NCI-H524 treated with DMSO at 0.1 percent for 48 hours (cell line): ENCODE results near the gene PSMB1.
A peak's percentile ranks its signal among the peaks of the same experiment; 100 is the strongest.

Experiments used
- DNase-seq: peaks from one replicate; lab custom pipeline; 2025; lab: John Stamatoyannopoulos, UW

PSMB1 gene

GRCh38 chr6:170552765-170553533 lies at the start of gene PSMB1:
PSMB1 (minus strand) TSS chr6:170553307; CDS start chr6:170553242, 65 bp downstream.
- peak; percentile 84 for DNase-seq

- no peak for DNase-seq
Measured at GRCh38 chr6:170597278-170597677, 44.2 kb upstream of the PSMB1 start.

GRCh38 chr6:170596426-170596825 lies 43.3 kb upstream of the PSMB1 start:
- DNase-seq = no peak

GRCh38 chr6:170590725-170591124 lies 37.6 kb upstream of the PSMB1 start:
- no peak for DNase-seq

GRCh38 chr6:170584954-170585498 lies 31.9 kb upstream of the PSMB1 start:
- DNase-seq = no peak

- DNase-seq = peak; percentile 80
Measured at GRCh38 chr6:170584181-170584953, 31.3 kb upstream of the PSMB1 start, which contains the start of gene PDCD2. PDCD2 (minus strand) TSS chr6:170584637; CDS start chr6:170584581, 56 bp downstream.

- no peak for DNase-seq
Measured at GRCh38 chr6:170583756-170584180, 30.7 kb upstream of the PSMB1 start.

GRCh38 chr6:170578909-170579308 lies 25.8 kb upstream of the PSMB1 start:
- no peak for DNase-seq

GRCh38 chr6:170575250-170575649 lies 22.1 kb upstream of the PSMB1 start:
- DNase-seq = no peak

- DNase-seq = no peak
Measured at GRCh38 chr6:170572704-170573466, 19.8 kb upstream of the PSMB1 start.

- no peak for DNase-seq
Measured at GRCh38 chr6:170564936-170565530, 11.9 kb upstream of the PSMB1 start.

GRCh38 chr6:170561555-170561954 lies 8.4 kb upstream of the PSMB1 start:
- no peak for DNase-seq

- DNase-seq = no peak
Measured at GRCh38 chr6:170555305-170555704, 2.2 kb upstream of the PSMB1 start.

GRCh38 chr6:170554796-170555137 lies 1.7 kb upstream of the PSMB1 start:
- DNase-seq = no peak

- DNase-seq = peak; percentile 97
Measured at GRCh38 chr6:170554013-170554795, 1.1 kb upstream of the PSMB1 start, which contains the start of gene TBP. TBP (plus strand) TSS chr6:170554369; CDS start chr6:170557030, 2,661 bp downstream.

GRCh38 chr6:170553534-170554012 lies 466 bp upstream of the PSMB1 start:
- no peak for DNase-seq

- DNase-seq = no peak
Measured at GRCh38 chr6:170545405-170545804, 7.7 kb downstream of the PSMB1 start.

- DNase-seq = no peak
Measured at GRCh38 chr6:170542031-170542719, 10.9 kb downstream of the PSMB1 start.

GRCh38 chr6:170537329-170537728 lies 15.8 kb downstream of the PSMB1 start:
- DNase-seq = no peak

- no peak for DNase-seq
Measured at GRCh38 chr6:170536671-170537070, 16.4 kb downstream of the PSMB1 start.
